MM.1S (cell line): ENCODE measurements around the gene VPS8.

Experiments
- EZH2 ChIP-seq: fragments of 300-600 bp; sonication (generic); optimal IDR thresholded peaks from 2 replicates; pipeline ENCODE3; 2017; ENCODE audit warnings: low read depth, mild to moderate bottlenecking, antibody characterized with exemption, low read length, mixed read lengths
- TF ChIP-seq, protein P1 (sequence below): fragments of 300-600 bp; sonication (generic); IDR thresholded peaks from 2 replicates; pipeline ENCODE4 v1.5.1; 2016; ENCODE audit warnings: antibody characterized with exemption, low read length, mixed read lengths

DNA sequence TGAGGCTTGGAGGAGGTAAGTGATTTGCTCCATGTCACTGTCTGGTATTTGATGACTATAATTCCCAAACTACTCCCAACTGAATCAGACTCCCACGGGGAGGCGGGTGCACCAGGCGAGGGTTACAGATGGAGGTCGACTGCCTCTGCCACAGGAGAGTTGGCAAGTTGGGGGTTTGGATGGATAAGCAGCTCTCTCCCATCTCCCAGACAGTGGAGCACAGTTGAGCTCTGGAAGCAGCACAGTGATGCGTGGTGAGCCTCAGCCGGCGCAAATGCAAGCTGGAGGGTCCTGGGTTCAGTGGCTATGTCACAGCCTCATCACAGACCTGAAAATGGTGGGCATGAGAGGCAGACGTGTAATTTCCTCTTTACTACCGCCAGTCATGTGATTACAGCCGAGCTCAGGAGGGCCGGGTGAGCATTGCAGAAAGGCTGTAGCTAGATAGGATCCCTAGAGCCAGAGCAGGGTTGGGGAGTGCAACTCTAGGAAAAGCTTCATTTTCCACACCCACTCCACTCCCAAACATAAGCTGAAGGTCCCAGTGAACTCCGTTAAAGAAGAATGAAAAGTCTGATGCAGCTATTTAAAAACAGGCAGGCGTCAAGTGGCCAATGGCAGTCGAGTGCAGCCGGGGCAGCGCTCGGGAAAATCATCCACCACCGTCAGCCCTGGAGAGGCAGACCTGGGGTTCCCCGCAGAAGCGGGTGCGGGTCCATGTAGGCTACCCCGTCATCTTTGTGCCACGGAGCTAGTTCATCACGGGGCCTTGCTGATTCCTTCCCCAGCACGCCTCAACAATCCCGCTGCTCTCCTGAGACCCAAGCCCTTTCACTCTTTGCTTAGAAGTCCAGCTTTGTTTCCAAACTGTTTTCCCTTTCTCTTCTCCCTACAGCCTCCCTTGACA is 33.3 kb upstream of the VPS8 start:
- TF ChIP-seq, protein P1, sequence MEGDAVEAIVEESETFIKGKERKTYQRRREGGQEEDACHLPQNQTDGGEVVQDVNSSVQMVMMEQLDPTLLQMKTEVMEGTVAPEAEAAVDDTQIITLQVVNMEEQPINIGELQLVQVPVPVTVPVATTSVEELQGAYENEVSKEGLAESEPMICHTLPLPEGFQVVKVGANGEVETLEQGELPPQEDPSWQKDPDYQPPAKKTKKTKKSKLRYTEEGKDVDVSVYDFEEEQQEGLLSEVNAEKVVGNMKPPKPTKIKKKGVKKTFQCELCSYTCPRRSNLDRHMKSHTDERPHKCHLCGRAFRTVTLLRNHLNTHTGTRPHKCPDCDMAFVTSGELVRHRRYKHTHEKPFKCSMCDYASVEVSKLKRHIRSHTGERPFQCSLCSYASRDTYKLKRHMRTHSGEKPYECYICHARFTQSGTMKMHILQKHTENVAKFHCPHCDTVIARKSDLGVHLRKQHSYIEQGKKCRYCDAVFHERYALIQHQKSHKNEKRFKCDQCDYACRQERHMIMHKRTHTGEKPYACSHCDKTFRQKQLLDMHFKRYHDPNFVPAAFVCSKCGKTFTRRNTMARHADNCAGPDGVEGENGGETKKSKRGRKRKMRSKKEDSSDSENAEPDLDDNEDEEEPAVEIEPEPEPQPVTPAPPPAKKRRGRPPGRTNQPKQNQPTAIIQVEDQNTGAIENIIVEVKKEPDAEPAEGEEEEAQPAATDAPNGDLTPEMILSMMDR: no peak
- TF ChIP-seq EZH2: no peak
